22Rv1 (cell line): ENCODE data around the gene PTK6.

ENCODE experiments used
- H3K27ac ChIP-seq: fragments of 450-650 bp; 2 replicates; pipeline ENCODE4 v1.5.1; 2017
- ZFX ChIP-seq: fragments of 450-650 bp; IDR thresholded peaks from 2 replicates; pipeline ENCODE4 v1.6.1; 2017; ENCODE audit warnings: antibody characterized with exemption, borderline replicate concordance
- TF ChIP-seq, protein P1 (sequence below): fragments of 450-650 bp; IDR thresholded peaks from 2 replicates; pipeline ENCODE4 v1.5.1; 2017; ENCODE audit warnings: mild to moderate bottlenecking

Gene PTK6

DNA sequence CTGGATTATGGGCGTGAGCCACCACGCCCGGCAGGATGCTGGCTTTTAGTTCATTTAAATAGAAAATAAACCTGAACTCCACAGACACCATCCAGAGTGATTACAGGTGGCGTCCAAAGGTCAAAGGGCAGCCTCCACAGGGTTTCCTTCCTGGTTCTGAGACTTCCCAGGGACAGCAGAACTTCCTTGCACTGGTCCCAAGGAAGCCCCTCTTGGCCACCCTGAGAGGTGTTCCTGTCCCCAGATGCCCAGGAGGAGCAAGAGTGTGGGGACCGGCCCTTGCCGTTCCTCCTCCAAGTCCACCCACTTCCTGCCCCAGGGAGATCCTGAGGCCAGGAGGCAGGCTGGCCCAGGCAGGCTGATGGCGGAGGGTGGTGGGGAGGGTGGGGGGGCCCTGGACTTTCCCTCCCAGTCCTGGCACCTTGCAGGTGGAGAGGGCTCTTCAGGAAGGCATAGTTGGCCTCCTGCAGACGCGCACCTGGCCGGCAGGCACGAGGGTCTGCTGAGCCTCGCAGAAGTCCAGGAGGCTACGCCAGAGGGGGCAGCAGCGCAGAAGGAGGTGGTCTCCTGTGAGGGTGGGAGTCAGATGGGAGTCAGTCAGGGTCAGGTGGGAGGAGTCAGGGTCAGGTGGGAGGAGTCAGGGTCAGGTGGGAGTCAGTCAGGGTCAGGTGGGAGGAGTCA lies 21.8 kb upstream of the PTK6 start:
- TF ChIP-seq, protein P1, sequence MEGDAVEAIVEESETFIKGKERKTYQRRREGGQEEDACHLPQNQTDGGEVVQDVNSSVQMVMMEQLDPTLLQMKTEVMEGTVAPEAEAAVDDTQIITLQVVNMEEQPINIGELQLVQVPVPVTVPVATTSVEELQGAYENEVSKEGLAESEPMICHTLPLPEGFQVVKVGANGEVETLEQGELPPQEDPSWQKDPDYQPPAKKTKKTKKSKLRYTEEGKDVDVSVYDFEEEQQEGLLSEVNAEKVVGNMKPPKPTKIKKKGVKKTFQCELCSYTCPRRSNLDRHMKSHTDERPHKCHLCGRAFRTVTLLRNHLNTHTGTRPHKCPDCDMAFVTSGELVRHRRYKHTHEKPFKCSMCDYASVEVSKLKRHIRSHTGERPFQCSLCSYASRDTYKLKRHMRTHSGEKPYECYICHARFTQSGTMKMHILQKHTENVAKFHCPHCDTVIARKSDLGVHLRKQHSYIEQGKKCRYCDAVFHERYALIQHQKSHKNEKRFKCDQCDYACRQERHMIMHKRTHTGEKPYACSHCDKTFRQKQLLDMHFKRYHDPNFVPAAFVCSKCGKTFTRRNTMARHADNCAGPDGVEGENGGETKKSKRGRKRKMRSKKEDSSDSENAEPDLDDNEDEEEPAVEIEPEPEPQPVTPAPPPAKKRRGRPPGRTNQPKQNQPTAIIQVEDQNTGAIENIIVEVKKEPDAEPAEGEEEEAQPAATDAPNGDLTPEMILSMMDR, result no peak
- no peak for TF ChIP-seq ZFX

DNA sequence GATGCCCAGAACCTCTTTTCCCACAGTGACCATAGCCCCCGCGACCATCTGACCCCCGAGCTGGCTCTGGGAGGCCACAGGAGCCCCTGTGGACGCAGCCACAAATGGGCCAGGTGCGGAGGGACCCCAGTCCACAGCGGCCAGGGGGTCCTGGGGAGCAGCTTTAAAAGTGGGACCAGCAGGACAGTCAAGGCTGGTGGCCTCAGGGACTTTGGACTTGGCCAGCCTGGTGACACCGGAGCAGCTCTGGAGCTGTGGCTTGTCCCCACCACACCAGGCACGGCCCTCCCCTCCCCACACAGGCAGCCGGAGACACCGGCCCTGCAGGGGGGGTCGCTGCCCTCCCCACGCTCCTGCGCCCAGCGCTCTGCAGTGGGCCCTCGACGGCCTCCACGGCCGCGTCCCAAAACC lies 20.3 kb upstream of the PTK6 start:
- TF ChIP-seq, protein P1, result no peak
- TF ChIP-seq ZFX, result no peak
- H3K27ac ChIP-seq, result no peak overlapping the region

More for the DNA sequence above, 21.8 kb upstream of the PTK6 start:
- H3K27ac ChIP-seq, result no peak overlapping the region

DNA sequence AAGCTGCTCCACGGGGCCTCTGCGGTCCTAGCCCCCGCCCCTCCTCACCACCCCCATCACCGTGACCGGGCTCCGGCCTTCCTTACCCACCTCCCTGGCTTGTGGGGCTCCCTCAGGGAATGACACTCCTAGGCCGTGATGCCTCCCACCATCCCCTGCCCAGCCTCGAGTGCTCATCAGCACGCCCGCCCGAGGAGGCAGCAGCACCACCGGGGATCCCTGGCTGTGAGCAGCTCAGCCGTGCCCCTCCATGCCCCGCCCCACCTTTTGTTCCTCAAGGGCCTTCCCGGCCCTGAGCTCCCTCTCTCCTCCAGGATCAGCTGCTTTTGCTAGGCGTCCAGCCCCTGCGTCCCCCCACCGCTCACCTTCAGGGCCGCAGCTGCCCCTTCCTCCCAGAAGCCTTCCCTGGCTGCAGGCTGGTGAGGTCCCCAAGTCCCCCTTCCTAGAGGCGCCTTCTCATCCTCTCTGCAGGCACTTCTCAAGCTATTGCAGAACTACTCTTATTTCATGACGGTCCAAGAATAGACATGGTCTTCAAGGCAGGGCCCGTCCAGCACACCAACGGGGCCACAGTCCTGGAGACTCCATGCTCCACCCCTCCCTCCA lies 19.8 kb upstream of the PTK6 start:
- TF ChIP-seq, protein P1, result no peak
- no peak overlapping the region for H3K27ac ChIP-seq

DNA sequence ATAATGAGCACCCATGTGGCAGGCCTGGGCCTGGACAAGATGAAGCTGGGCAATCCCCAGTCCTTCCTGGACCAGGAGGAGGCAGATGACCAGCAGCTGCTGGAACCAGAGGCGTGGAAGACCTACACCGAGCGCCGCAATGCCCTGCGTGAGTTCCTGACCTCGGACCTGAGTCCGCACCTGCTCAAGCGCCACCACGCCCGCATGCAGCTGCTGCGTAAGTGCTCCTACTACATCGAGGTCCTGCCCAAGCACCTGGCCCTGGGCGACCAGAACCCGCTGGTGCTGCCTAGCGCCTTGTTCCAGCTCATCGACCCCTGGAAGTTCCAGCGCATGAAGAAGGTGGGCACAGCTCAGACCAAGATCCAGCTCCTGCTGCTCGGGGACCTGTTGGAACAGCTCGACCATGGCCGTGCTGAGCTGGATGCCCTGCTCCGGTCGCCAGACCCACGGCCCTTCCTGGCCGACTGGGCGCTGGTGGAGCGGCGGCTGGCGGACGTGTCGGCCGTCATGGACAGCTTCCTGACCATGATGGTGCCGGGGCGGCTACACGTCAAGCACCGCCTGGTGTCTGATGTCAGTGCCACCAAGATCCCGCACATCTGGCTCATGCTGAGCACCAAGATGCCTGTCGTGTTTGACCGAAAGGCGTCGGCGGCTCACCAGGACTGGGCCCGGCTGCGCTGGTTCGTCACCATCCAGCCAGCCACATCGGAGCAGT lies 18.6 kb upstream of the PTK6 start:
- no peak overlapping the region for H3K27ac ChIP-seq
- no peak for TF ChIP-seq ZFX
- TF ChIP-seq, protein P1, result no peak

DNA sequence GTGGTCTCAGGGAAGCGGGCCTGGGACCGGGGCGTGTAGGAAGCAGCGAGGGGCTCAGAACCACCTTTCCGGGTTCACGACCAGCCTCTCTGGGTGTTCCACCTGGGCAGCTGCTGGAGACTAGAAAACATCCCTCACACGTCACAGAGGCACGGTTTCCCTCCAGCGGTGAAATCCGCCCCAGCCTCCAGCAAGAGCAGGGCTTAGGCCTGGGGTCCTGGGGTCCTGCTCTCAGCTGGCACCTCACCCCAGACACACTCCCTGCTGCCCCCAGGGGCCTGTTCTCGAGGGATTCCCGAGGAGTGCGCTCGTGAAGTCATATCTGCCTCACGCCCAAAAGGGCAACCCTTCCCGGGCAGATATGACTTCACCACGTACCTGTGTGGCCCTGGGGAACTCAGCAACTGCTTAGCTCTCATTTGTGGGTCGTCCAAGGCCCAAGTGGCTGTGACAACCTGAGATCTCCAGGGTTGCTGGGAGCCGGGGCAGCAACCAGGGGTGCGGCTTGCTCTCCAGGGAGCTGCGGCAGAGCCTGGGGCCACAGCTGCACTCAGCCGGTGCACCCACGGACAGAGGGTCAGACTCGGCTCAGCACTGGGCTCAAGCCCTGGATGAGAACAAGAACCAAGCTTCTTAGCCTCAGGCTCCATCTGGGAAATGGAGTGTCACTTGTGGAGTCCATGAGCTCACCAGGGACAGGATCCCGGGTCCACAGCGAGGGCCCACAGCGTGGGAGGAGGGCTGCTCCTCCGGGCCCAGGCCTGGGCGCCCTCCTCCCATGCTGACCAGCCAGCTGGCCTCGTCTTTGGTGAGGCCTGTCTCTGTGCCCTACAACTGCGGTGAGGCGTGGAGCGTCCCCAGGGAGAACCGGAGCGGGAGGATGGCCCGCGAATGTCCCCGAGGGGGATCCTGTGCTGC lies 17.4 kb upstream of the PTK6 start:
- TF ChIP-seq, protein P1, result no peak
- no peak for TF ChIP-seq ZFX
- no peak overlapping the region for H3K27ac ChIP-seq

DNA sequence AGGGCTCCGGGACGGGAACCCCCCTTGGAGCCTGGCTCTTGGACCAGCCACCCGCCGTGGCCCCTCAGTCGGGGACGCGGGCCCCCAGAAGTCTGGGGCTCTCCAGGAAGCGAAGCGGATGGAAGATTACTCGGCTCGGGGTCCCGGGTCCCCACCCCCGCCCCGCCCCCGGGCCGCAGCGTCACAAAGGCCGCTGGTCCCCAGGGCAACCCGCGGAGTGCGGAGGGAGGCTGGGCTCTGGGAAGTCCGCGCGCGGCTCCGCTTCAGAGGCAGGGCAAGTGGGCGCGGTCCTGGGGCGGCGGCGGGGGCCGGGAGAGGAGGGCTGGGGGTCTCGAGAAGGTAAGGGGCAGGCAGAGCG lies 16.7 kb upstream of the PTK6 start, which contains the start of gene FNDC11:
FNDC11 (plus strand) TSS at position 227 of the 358 bp plus-strand sequence. CDS start 1,505 bp downstream, outside the sequence.
- TF ChIP-seq, protein P1, result no peak
- TF ChIP-seq ZFX, result no peak
- H3K27ac ChIP-seq, result no peak within 1 kb of the TSS
